GM12872 (cell line): ENCODE data around the gene CSTB.

Experiments used
- TF ChIP-seq, protein P1 (sequence below): IDR thresholded peaks from 3 replicates; pipeline ENCODE4 v1.5.1; 2011; ENCODE audit warnings: low read depth, mild to moderate bottlenecking, low read length, moderate library complexity; ENCODE audit not compliant: insufficient read depth

Gene CSTB

DNA sequence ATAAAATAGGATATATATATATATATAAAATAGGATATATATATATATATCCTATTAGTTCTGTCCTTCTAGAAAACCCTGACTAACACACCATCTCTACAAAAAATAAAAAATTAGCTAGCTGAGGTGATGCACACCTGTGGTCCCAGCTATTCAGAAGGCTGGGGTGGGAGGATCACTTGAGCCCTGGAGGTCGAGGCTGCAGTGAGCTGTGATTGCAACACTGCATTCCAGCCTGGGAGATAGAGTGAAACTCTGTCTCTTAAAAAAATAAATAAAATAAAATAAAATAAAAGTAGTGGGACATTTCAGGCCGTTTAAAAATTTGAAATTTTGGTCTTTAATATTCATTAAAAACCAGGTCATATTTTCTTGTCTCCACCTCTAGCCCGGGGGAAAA is 9.0 kb upstream of the CSTB start:
- TF ChIP-seq, protein P1, sequence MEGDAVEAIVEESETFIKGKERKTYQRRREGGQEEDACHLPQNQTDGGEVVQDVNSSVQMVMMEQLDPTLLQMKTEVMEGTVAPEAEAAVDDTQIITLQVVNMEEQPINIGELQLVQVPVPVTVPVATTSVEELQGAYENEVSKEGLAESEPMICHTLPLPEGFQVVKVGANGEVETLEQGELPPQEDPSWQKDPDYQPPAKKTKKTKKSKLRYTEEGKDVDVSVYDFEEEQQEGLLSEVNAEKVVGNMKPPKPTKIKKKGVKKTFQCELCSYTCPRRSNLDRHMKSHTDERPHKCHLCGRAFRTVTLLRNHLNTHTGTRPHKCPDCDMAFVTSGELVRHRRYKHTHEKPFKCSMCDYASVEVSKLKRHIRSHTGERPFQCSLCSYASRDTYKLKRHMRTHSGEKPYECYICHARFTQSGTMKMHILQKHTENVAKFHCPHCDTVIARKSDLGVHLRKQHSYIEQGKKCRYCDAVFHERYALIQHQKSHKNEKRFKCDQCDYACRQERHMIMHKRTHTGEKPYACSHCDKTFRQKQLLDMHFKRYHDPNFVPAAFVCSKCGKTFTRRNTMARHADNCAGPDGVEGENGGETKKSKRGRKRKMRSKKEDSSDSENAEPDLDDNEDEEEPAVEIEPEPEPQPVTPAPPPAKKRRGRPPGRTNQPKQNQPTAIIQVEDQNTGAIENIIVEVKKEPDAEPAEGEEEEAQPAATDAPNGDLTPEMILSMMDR = no peak

DNA sequence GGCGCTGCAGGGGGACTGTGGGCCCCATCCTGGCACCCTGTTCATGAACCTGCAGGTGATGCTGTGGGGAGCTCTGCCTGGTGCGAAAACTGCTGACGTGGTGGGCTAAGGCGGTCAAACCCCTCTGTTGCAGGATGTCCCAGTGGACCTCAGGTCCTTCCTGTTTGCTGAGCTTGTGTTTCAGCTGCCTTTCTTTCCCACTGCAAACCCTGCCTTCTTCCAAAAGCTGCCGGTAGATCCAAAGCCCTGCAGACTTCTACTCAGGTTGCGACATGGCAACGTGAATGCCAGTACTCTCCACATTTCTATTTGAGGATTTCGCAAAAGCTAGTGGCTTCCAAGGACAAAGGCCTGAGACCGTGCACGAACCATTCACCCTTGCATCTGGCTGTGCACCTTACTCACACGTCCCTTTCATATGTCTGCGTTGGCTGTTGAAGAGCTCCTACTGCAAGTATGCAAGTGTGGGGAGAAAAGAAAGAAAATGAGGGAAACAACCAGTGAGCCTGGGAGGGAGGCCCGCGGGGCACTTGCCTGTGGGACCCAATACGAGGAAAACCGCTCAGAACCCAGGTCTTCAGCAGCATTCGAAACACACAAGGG is 7.1 kb upstream of the CSTB start:
- TF ChIP-seq, protein P1 = no peak

- TF ChIP-seq, protein P1 = no peak
Measured at GRCh38 chr21:43782431-43783097, 6.5 kb upstream of the CSTB start.

DNA sequence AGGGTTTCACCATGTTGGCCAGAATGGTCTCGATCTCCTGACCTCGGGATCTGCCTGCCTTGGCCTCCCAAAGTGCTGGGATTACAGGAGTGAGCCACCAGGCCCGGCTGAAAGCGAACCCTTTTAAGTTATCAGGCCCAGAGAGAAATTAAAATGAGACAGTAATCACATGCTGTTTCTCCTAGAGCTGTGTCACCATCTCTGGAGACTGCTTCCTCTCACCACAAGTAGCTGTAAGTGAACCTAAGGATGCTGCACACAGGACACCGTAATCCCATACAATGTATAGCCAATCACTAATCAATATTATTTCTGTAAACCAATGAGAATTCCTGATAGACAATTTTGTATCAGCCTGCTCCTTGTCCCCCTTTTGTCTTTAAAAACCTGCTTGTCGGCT is 5.7 kb upstream of the CSTB start:
- TF ChIP-seq, protein P1 = no peak

GRCh38 chr21:43779660-43780059 is 3.6 kb upstream of the CSTB start:
- TF ChIP-seq, protein P1 = no peak

DNA sequence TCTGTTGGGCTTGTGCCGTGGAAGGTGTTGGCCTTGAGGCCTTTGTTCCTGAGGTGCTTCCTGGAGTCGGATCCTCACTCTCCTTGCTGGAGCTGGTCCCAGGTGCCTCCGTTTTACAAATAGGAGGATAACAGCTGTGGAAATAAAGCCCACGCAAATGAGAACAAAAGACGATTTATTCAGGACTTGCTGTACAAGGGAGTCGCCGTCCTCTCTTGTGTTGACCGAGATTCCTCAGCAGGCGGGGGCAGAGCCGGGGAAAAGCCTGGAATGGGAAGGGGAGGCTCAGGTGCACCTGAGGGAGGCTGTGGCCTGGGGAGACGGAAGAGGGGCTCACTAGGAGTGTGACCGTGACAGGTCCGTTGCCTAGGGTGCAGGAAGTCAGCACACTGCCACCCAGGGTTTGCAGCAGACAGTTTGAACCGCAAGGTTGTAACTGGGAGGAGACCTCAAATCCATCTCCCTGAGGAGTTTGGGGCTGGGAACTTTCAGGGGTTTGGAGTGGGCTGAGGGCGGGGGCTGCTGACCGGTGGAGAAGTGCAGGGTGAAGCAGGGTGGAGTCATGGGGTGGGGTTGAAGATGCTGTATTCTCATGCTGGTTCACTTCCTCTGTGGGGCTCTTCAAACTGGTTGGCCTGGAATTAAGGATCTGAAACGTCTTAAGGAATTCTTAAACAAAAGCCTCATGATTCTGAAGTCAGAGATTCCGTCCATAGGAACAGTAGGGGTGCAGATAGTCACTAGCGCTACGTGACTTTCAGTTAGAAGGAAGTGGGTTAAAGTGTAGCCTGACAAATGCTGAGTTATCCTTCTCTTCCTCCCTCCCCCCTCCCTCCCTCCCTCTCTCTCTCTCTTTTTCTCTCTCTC is 2.6 kb upstream of the CSTB start:
- TF ChIP-seq, protein P1 = no peak

GRCh38 chr21:43777953-43778352 is 1.8 kb upstream of the CSTB start:
- TF ChIP-seq, protein P1 = no peak
